Heart left ventricle (tissue), 16 donors: ENCODE data around the gene MAMDC2. TPM values are rescaled to one million over a fixed set of nuclear protein-coding genes. Genes with fewer than 3 reads are reported as not detected.
"Not testable (repeated sequence)": the region's sequence is repeated elsewhere in the genome, so short reads cannot be mapped to it uniquely, and the experiment has no call there.

Experiments
- ATAC-seq, 4 donors: fragments of 200-7000 bp; cut with Tn5 transposase; one replicate each; pipeline ENCODE4 v1.9.1; 2020 to 2022; ENCODE audit warnings: moderate library complexity in 4 of 4, mild to moderate bottlenecking in 3 of 4, moderate number of reproducible peaks in 1 of 4
- DNase-seq, 5 donors: peaks; one replicate each; pipeline ENCODE4 v3.0.0-alpha.2; 2020
- H3K27ac ChIP-seq, 12 donors: fragments of 200-600 bp; sonication (generic) in 4 of 12; one replicate each; pipeline versions ENCODE4 v1.5.0 to v1.8.0; 2016 to 2022; ENCODE audit warnings: mild to moderate bottlenecking in 2 of 12
- H3K27me3 ChIP-seq, 9 donors: fragments of 200-600 bp; sonication (generic) in 2 of 9; one replicate each; pipeline versions ENCODE4 v1.5.1 to v1.8.0; 2016 to 2022; ENCODE audit warnings: mild to moderate bottlenecking in 3 of 9
- H3K36me3 ChIP-seq, 9 donors: fragments of 200-600 bp; sonication (generic) in 2 of 9; one replicate each; pipeline versions ENCODE4 v1.5.0 to v1.8.0; 2018 to 2022; ENCODE audit warnings: mild to moderate bottlenecking in 2 of 9
- H3K4me1 ChIP-seq, 12 donors: fragments of 200-600 bp; sonication (generic) in 4 of 12; one replicate each; pipeline versions ENCODE4 v1.5.0 to v1.8.0; 2016 to 2022; ENCODE audit warnings: mild to moderate bottlenecking in 3 of 12
- H3K4me3 ChIP-seq, 12 donors: fragments of 200-600 bp; sonication (generic) in 4 of 12; one replicate each; pipeline versions ENCODE4 v1.5.0 to v1.8.0; 2017 to 2022; ENCODE audit warnings: mild to moderate bottlenecking in 9 of 12, moderate library complexity in 4 of 12
- H3K9me3 ChIP-seq, 12 donors: fragments of 200-600 bp; sonication (generic) in 4 of 12; one replicate each; pipeline versions ENCODE4 v1.5.0 to v1.8.0; 2016 to 2022; ENCODE audit warnings: mild to moderate bottlenecking in 1 of 12
- CTCF ChIP-seq, 12 donors: fragments of 200-600 bp; sonication (generic) in 4 of 12; IDR thresholded peaks; one replicate each; pipeline versions ENCODE4 v1.5.0 to v1.8.0; 2018 to 2022; ENCODE audit warnings: antibody characterized with exemption in 12 of 12, mild to moderate bottlenecking in 5 of 12
- POLR2A ChIP-seq, 2 donors: fragments of 450-650 bp; IDR thresholded peaks; one replicate each; pipeline ENCODE4 v1.6.1; 2017; ENCODE audit warnings: antibody characterized with exemption in 2 of 2, mild to moderate bottlenecking in 2 of 2, moderate library complexity in 2 of 2
- WGBS, 4 donors: extraction: QIAGEN DNeasy Blood & Tissue Kit in 2 of 4; methylation state at CpG; one replicate each; pipeline versions ENCODE4 v1.1.5 to v1.1.7; 2013 to 2018; 5-methylcytosine and 5-hydroxymethylcytosine counted together
- intact Hi-C, 10 donors: fragments of 100-400 bp; cut with DNase I; formaldehyde crosslinking; loops; one replicate each; pipeline versions ENCODE4 v1.11.1 to v1.14.2; 2022
- polyA plus RNA-seq, 2 donors: library from polyadenylated mRNA; stranded (reverse); fragments of 200-250 nt; gene quantifications; one replicate each; pipeline ENCODE4 v1.2.3, GENCODE V29; 2013
- total RNA-seq, 9 donors: library from RNA; depleted of rRNA in 2 of 9; stranded (reverse); fragments of >200 nt in 2 of 9; fragmentation: NEBNext Ultra II Directional in 3 of 9; extraction: Animal tissue kit (Norgen Biotek cat#: 25700) in 3 of 9; gene quantifications; one replicate each; pipeline versions ENCODE4 v1.1.0 to v1.2.4, GENCODE V29; 2016 to 2023
- donor health status: ischemic (EF 13 %, LVEDD 7.1; RV severe dilation, severe dysfunction).
- donor health status: healthy with polysubstance abuse.
- donor health status: DM: no; HTN: yes; CAD: no.
- donor health status: DM: no; HTN: no; CAD: no.
- donor health status: ischemic (EF 25% LVEDD 6.9; RV normal size, moderate dysfunction).
- donor health status: ischemic (EF 25% LVEDD 5.7; RV mildly dilated, moderate dysfunction).
- donor health status: healthy.
- donor health status: DM: yes; HTN: yes; CAD: no.
- donor health status: ischemic (EF 35%, LVEDD 5.7; RV mildly dilated, moderate dysfunction).
- donor health status: nonischemic (EF 11% LVEDD 7.7; RV severe dilation, severe dysfunction).
- donor health status: DM: yes; HTN: yes; CAD: no.
- donor health status: PGD.
- donor health status: ischemic (EF 29% LVEDD 5.4; RV normal size, mild dysfunction).
- donor health status: nonischemic (EF 23%, LVEDD 6.1; RV moderate dilation, normal function).

The MAMDC2 gene
- total and polyA plus RNA-seq, 11 donors: 2.5 to 23.9 (median 5.1) TPM

GRCh38 chr9:70034271-70034711 is 9.4 kb upstream of the MAMDC2 start:
- Histone ChIP-seq H3K27ac (no peak overlapping the region), H3K36me3 (no peaks in the 10 kb centered on the region), H3K4me1 (peaks cover 0 to 5% (median 0%) of the 10 kb centered on the region in 12 donors), H3K4me3 (no peak overlapping the region), H3K9me3 (peaks cover 0 to 3% (median 0%) of the 10 kb centered on the region in 12 donors), H3K27me3 (no peaks in the 10 kb centered on the region)
- DNase-seq: no peak
- ATAC-seq: no peak
- TF ChIP-seq POLR2A (IDR thresholded peaks at IDR 0.05) (no peak), CTCF (IDR thresholded peaks at IDR 0.05) (no peak)
- WGBS, 4 donors: 85 to 92% (median 90%) methylated on average over 2 of the region's 2 CpGs
- intact Hi-C loops: loop anchor here in 1 of 10 donors (10.0 kb wide), 1 partner anchor 51 kb away; no protein-coding TSS in a partner anchor

- no peak for ATAC-seq
- TF ChIP-seq POLR2A (IDR thresholded peaks at IDR 0.05): no peak
- TF ChIP-seq CTCF (IDR thresholded peaks at IDR 0.05): no peak
- H3K9me3 ChIP-seq: no peaks in the 10 kb centered on the region
- no peak overlapping the region for H3K27ac ChIP-seq
- intact Hi-C loops: loop anchor here in 1 of 10 donors (10.0 kb wide), 1 partner anchor 49 kb away; no protein-coding TSS in a partner anchor
- no peaks in the 10 kb centered on the region for H3K36me3 ChIP-seq
- H3K4me1 ChIP-seq: peaks cover 0 to 14% (median 1%) of the 10 kb centered on the region in 12 donors
- DNase-seq: no peak
- no peaks in the 10 kb centered on the region for H3K27me3 ChIP-seq
- 75 to 89% (median 82%) methylated on average over 3 of the region's 3 CpGs for WGBS, 4 donors
- no peak overlapping the region for H3K4me3 ChIP-seq
Observed at GRCh38 chr9:70035691-70036090, 8.0 kb upstream of the MAMDC2 start.

GRCh38 chr9:70036641-70037040 is 7.0 kb upstream of the MAMDC2 start:
- 48 to 62% (median 57%) methylated on average over 6 of the region's 6 CpGs for WGBS, 4 donors

GRCh38 chr9:70038171-70038621 is 5.5 kb upstream of the MAMDC2 start:
- 70 to 75% (median 72%) methylated on average over 4 of the region's 4 CpGs for WGBS, 4 donors
- H3K4me3 ChIP-seq, H3K27me3 ChIP-seq, H3K36me3 ChIP-seq, DNase-seq, H3K27ac ChIP-seq, H3K9me3 ChIP-seq: not testable (repeated sequence)
- ATAC-seq: peak; percentile 27 to 53 (median 40)
- peaks cover 0 to 22% (median 7%) of the 10 kb centered on the region in 12 donors for H3K4me1 ChIP-seq
- intact Hi-C loops: loop anchor here in 1 of 10 donors (10.0 kb wide), 1 partner anchor 47 kb away; no protein-coding TSS in a partner anchor

More at GRCh38 chr9:70036641-70037040, 7.0 kb upstream of the MAMDC2 start:
- H3K36me3 ChIP-seq: no peaks in the 10 kb centered on the region
- TF ChIP-seq POLR2A (IDR thresholded peaks at IDR 0.05) (no peak), CTCF (IDR thresholded peaks at IDR 0.05) (no peak)
- no peaks in the 10 kb centered on the region for H3K9me3 ChIP-seq
- no peak for ATAC-seq
- no peaks in the 10 kb centered on the region for H3K27me3 ChIP-seq
- intact Hi-C loops: loop anchor here in 1 of 10 donors (10.0 kb wide), 1 partner anchor 48 kb away; no protein-coding TSS in a partner anchor
- peaks cover 0 to 14% (median 1%) of the 10 kb centered on the region in 12 donors for H3K4me1 ChIP-seq
- no peak overlapping the region for H3K4me3 ChIP-seq
- no peak for DNase-seq
- H3K27ac ChIP-seq: no peak overlapping the region
